ENCODE results near the gene BABAM1.

Gene BABAM1

DNA sequence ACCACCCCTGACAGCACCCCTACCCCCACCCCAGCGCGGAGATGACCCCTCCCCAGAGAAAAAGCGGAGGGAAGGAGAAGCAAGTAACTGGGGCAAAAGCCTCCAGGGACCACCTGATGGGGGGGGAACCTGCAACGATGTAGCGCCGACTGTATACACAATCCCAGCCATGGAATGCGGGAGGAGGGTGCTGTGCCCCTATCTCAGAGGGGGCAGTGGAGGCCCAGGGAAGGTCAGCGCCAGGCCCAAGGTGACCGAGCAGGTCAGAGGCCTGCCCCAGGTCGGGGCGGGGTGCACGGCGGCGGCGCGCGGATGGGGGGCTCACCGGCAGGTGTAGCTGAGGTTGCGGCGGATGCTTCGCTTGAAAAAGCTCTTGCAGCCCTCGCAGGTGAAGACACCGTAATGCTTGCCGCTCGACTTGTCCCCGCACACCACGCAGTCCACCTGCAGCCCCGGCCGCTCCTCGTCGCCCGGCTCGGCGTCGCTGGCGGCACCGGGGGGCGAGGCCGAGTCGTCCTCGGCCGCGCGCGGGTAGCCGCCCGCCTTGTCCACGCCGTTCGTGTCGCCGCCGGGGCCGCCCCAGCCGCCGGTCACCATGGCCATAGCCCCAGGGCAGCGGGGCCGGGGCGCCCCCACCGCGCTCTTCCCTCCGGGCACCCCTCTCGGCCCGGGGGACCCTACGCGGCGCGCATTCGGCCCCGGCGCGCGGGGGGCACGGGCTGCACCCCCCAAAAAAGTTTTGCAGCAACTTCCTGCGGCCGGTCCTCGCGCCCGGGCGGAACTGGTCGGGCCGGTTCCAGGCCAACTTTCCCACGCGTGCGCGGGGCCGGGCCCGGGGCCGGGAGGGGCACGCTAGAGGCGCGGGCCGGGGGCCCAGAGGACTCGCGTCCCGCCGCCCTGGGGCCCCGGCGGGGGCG lies 22.4 kb upstream of the BABAM1 start:
- Histone ChIP-seq H3K36me3 (no peaks in the 10 kb centered on the region), H3K9me3 (no peaks in the 10 kb centered on the region), H3K27ac (no peak overlapping the region), H3K4me1 (ENCODE audit: control insufficient read depth in 1 of 2, insufficient read depth in 1 of 2, low read depth in 1 of 2, low read length in 1 of 2) (peaks cover 13% of the 10 kb centered on the region in 2 experiments), H3K4me3 (ENCODE audit: low read depth in 1 of 2, low read length in 1 of 2) (peak overlapping the region; percentile 53 to 63), H3K27me3 (peaks cover 48% of the 10 kb centered on the region)
- TF ChIP-seq, protein P1, sequence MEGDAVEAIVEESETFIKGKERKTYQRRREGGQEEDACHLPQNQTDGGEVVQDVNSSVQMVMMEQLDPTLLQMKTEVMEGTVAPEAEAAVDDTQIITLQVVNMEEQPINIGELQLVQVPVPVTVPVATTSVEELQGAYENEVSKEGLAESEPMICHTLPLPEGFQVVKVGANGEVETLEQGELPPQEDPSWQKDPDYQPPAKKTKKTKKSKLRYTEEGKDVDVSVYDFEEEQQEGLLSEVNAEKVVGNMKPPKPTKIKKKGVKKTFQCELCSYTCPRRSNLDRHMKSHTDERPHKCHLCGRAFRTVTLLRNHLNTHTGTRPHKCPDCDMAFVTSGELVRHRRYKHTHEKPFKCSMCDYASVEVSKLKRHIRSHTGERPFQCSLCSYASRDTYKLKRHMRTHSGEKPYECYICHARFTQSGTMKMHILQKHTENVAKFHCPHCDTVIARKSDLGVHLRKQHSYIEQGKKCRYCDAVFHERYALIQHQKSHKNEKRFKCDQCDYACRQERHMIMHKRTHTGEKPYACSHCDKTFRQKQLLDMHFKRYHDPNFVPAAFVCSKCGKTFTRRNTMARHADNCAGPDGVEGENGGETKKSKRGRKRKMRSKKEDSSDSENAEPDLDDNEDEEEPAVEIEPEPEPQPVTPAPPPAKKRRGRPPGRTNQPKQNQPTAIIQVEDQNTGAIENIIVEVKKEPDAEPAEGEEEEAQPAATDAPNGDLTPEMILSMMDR (IDR thresholded peaks at IDR 0.05) = no peak

- peaks cover 48% of the 10 kb centered on the region for H3K27me3 ChIP-seq
- H3K36me3 ChIP-seq = no peaks in the 10 kb centered on the region
- H3K4me1 ChIP-seq (ENCODE audit: control insufficient read depth in 1 of 2, insufficient read depth in 1 of 2, low read depth in 1 of 2, low read length in 1 of 2) = peaks cover 13% of the 10 kb centered on the region in 2 experiments
- H3K27ac ChIP-seq = peak within 1 kb of the TSS; percentile 56
- TF ChIP-seq, protein P1 (IDR thresholded peaks at IDR 0.05) = no peak
- peak within 1 kb of the TSS; percentile 63 to 75 for H3K4me3 ChIP-seq (ENCODE audit: low read depth in 1 of 2, low read length in 1 of 2)
- no peaks in the 10 kb centered on the region for H3K9me3 ChIP-seq
Observed at GRCh38 chr19:17245535-17245984, 21.7 kb upstream of the BABAM1 start, which contains the start of gene NR2F6. Gene NR2F6 (minus strand): TSS chr19:17245919. CDS start chr19:17245220, 699 bp downstream.

DNA sequence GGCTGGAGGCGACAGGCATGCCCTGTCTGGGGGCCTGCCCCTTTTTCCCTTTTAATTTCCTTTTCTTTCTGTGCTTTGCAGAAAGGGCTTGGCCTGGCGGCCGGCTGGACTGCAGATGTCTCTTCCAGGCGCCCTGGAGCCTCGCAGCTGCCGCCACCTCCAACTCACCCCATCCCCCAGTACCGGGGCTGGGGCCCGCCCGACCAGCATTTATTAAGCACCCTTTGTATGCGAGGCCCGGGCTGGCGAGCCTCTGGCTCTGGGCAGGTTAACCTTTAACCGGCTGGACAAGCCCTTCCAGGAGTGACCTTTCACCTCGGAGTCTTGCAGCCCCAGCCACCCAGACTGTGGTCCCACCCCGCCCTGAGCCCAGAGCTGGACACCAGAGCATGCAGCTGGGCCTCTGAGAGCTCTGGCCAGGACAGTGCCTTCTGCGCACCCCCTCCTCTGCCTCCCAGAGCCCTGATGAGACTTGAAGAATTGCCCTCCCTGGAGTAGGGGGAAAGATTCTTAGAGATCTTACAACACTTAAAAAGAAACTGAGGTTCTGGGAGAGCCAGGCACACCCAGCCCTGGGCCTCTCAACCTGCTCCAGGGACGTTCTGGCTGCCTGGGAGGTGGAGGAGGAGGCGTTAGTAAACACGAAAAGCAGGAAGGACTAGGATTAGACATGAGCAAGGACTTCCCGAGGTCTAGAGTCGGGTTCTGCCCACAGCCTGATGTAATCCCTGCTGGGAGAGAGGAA lies 20.4 kb upstream of the BABAM1 start:
- Histone ChIP-seq H3K27me3 (peaks cover 48% of the 10 kb centered on the region), H3K36me3 (no peaks in the 10 kb centered on the region), H3K4me3 (ENCODE audit: low read depth in 1 of 2, low read length in 1 of 2) (peak overlapping the region; percentile 63 to 75), H3K27ac (peak overlapping the region; percentile 56), H3K4me1 (ENCODE audit: control insufficient read depth in 1 of 2, insufficient read depth in 1 of 2, low read depth in 1 of 2, low read length in 1 of 2) (peaks cover 13% of the 10 kb centered on the region in 2 experiments), H3K9me3 (no peaks in the 10 kb centered on the region)
- TF ChIP-seq, protein P1 (IDR thresholded peaks at IDR 0.05) = no peak

DNA sequence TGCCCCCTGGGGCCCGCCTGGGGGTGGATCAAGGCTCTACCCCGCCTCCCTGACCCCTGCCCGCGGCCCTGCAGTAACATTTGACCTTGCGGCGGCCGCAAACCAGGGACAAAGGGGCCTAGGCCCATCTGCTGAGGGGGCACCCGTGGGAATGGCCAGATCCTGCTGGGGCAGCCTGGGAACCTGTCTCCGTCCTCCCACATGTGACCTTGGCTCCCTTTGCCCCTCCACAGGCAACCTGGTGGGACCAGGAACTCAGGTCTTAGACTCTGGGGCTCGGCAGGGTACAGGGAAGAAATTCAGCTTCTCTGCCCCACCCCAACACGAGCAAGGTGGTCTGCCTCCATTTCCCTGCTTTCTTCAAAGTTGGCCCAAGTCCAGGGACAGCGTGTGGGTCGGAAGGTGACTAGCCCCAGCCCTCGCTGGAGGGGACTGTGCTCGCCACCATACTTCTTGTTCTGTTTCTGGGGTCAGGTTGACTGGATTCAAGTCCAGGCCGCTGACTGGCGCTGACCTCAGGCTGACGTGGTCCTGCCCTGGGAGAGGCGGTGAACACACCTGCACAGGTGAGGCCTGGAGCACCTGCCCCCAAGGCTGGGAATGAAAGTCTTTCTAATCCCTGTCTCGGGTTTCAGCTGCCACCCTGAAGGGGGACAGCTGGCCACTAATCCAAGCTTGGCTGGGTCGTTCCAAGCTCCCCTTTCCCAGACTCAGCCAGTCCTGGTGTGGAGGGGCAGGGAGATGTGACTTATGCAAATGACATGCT lies 19.0 kb upstream of the BABAM1 start:
- TF ChIP-seq, protein P1 (IDR thresholded peaks at IDR 0.05) = no peak
- Histone ChIP-seq H3K36me3 (no peaks in the 10 kb centered on the region), H3K4me3 (ENCODE audit: low read depth in 1 of 2, low read length in 1 of 2) (no peak overlapping the region), H3K4me1 (ENCODE audit: control insufficient read depth in 1 of 2, insufficient read depth in 1 of 2, low read depth in 1 of 2, low read length in 1 of 2) (peaks cover 13% of the 10 kb centered on the region in 2 experiments), H3K27me3 (peaks cover 46% of the 10 kb centered on the region), H3K27ac (no peak overlapping the region), H3K9me3 (no peaks in the 10 kb centered on the region)

All from neutrophil (primary cell).